Endometrial microvascular endothelial cells (primary cell): ENCODE data around the gene ENO2. TPM values are rescaled to one million over a fixed set of nuclear protein-coding genes. Genes with fewer than 3 reads are reported as not detected.

Experiments used
- in situ Hi-C: cut with HindIII; loops from 2 replicates; pipeline ENCODE4 v1.10.0; 2017; ENCODE audit warnings: low sequenced_read_pairs, low pct_unique_long_range_greater_than_20kb; ENCODE audit errors: inconsistent ontology term
- total RNA-seq: library from RNA; depleted of rRNA; stranded (reverse); fragments of >200 nt; gene quantifications from one replicate; pipeline ENCODE4 v1.2.3, GENCODE V29; 2015; ENCODE audit errors: inconsistent ontology term

The ENO2 gene
- total RNA-seq, 1 donor from 2014 or later, result 9.8 TPM

DNA sequence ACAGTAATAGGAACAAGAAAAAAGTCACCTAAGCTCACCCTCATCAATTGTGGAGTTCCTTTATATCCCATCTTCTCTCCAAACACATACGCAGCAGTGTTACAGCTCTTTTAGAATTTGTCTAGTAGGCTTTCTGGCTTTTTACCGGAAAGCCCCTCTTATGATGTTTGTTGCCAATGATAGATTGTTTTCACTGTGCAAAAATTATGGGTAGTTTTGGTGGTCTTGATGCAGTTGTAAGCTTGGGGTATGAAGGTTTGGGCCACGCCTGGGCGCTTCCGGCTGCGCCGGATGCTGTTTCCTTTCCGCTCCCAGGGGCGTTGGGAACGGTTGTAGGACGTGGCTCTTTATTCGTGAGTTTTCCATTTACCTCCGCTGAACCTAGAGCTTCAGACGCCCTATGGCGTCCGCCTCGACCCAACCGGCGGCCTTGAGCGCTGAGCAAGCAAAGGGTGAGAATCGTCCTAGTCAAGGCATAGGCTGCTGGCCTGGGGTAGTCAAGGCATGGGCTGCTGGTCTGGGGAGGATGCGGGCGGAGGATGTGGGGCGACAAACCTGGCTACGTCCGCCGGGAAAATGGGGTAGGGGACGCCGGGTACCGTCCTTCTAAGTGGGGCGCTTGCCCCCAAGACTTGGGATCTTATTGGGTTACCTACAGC is 29.5 kb downstream of the ENO2 start, which contains the start of the genes C12orf57 and RNU7-1:
TSS of gene C12orf57 (plus strand) at position 301 of the 659 bp plus-strand sequence. CDS start at position 401, 100 bp downstream.
TSS of gene RNU7-1 (plus strand) at position 95 of the 659 bp plus-strand sequence.
- in situ Hi-C loops, result no loop called here

DNA sequence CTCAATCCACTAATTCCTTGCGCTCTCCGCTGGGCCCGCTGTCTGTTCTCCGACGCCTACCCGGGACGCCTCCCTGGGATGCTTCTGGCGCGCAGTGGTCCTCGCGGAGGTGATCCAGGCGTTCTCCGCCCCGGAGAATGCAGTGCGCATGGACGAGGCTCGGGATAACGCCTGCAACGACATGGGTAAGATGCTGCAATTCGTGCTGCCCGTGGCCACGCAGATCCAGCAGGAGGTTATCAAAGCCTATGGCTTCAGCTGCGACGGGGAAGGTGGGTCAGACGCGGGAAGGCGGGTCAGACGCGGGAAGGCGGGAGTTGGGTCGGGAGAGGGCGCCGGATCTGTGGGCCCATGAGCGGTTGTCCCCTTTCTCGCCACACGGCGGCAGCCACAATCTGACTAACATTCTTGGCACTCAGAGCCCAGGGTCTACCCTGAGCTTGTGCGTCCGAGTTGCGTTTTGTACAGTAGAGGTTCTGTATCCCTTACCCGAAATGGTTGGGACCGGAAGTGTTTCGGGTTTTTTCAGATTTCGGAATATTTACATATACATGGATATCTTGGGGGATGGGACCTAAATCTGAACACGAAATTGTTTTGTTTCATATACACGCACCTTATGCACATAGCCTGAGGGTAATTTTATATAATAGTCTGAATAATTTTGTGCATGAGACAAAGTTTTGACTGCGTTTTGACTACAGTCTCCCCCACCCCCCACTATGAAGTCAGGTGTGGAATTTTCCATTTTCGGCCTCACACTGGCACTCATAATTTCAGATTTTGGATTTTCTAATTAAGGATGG is 30.2 kb downstream of the ENO2 start:
- in situ Hi-C loops, result no loop called here

DNA sequence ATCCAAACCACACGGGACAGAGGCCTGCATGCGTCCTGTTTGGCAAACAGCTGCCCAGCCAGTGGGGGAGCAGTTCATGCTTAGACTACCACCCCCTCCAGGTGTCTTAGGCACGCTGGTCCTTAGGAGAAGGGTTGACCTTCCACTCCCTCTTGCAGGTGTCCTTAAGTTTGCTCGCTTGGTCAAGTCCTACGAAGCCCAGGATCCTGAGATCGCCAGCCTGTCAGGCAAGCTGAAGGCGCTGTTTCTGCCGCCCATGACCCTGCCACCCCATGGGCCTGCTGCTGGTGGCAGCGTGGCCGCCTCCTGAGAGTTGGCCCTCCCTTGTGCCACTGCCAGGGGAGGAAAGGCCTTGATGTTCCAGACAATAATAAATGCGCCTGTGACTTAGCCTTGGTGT is 31.2 kb downstream of the ENO2 start:
- in situ Hi-C loops, result no loop called here

DNA sequence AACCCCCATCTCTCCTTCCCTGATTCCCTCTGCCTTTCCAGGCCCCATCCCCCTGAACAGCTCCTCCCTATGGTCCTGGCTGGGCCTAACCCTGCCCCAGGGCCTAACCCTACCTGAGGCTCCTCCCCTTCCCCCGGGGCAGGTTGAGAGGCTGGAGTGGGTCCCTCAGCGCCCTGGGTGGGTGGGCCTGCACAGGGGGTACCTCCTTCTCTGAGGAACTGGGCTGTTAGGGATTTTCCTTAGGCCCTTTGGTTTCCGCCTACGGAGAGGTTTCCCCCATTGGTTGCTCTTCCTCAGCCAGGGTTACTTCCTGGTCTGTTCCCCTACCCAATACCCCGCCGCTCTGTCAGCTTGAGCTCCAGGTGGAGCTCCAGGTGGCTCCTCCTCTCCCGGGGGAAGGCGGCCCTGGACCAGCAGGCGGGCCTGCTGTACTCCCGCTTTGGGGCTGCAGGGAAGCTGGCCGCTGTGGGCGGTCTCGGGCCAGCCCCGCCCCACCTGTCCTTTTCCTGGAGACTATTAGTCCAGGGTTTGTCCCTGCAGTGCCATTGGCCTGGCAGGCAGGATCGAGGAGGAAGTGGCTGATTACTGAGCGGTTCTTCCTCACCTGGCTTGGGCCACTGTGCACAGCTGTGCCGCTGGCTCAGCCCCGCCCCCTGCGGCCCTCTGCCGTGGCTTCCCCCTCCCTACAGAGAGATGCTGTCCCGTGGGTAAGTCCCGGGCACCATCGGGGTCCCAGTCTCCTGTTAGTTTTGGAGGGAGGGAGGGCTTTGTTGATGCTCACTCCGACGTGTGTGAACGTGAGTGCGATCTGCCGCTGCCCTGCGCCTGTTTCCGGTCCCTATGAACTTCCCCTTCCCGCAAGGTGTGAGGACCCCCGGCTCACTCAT is 31.9 kb downstream of the ENO2 start:
- in situ Hi-C loops, result no loop called here

DNA sequence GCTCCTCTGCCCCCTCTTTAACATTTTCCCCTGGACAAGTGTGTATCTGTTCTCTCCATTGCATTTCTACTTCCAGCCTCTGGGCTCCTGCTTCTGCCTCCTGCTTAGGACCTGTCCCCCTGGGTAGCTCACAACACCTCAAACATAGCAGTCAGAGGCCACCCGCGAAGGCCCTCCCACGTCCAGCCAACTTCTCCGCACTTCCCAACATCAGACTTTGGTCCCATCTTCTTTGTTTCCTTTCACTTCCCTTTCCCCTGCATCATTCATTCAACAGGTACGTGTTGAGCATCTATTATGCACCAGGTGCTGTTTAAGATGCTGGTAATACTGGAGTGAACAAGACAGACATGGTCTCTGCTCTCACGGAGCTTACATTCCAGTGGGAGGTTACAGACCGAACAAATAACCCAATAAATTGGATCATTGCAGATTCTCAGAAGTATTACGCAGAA is 32.6 kb downstream of the ENO2 start:
- in situ Hi-C loops, result no loop called here

DNA sequence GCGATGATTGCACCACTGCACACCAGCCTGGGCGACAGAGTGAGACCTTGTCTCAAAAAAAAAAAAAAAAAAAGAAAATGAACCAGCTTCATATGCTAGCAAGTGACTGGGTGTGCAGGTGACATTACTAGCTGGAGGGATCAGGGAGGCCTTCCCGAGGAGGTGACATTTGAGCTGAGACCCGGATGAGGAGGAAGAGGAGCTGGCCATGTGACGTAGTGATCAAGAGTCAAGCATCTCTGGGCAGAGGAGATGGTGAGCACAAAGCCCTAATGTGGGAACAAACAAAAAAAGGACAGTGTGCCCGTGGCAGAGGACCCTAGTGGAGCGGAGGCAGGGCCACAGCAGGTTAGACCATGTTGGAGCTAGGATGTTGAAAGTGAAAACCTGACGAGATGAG is 33.2 kb downstream of the ENO2 start:
- in situ Hi-C loops, result no loop called here

DNA sequence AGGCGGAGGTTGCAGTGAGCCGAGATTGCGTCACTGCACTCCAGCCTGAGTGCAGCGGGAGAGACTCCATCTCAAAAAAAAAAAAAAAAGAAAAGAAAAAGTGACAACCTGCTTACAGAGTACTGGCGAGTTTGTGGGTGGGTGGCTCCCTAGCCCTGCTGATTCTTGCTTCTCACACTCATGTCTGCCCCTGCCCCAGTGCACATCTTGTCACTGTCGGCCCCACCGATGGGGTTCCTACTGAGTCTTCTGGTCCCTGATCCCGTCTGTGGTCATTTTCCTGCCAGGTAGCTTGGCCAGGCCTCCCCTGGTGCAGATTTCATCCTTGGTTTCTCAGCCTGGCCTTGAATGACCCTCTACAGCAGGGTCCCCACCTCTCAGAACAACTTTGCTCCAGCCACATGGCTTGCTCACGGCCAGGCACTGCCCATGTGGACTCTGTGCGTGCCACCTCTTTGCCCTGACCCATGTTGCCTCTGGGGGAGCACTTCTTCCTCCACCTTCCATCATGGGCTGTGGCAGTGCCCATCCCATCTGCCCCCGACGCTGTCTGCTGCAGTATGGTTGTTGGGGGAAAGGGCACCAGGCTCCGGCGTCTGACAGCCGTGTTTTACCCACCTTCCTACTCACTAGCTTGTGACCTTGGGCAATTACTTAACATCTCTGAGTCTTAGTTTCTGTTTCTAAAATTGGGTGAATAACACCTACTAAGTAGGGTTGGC is 34.7 kb downstream of the ENO2 start:
- in situ Hi-C loops, result no loop called here

DNA sequence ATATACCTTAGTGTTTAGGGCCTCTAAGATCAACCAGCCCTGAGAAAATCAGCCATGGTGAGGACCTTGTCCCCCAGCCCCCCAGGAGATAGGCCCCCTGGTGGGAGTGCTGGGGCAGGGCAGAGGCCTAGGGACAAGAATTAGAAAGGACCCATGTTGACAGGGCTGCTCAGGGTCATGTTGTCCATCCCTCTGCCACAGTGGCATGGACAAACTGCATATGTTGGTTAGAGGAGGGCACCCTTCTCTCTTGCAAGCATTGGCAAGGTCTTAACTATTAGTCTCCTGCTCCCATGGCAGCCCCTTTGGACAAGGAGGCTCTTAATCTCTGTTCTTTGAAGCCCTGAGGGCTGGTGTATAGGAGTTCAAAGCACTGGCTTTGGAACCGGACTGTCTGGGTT is 36.0 kb downstream of the ENO2 start:
- in situ Hi-C loops, result no loop called here

DNA sequence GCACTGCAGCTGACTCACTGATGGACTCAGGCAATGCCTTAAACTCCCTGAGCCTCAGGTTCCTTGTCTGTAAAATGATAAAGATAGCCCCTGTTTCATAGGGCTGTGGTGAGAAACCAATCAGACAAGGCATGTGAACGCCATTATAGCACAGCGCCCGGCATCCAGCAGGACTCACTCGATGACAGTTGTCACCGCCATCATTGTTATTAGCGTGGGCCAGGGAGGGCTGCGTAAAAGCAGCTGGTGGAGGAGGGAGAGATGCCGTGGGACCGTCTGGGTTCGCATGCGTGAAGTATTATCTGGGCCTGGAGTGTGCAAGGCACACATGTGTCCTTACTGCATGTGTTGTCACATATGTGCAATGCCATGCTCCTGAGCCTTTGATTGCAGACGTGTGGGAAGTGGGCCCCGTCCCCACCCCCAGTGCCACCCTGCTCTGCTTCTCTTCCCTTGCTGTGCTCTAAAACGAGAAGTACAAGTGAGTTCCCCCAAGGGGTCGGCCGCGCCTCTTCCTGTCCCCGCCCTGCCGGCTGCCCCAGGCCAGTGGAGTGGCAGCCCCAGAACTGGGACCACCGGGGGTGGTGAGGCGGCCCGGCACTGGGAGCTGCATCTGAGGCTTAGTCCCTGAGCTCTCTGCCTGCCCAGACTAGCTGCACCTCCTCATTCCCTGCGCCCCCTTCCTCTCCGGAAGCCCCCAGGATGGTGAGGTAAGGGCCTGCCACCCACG is 36.6 kb downstream of the ENO2 start, which contains the start of gene PTPN6:
TSS of gene PTPN6 (plus strand) at position 546 of the 730 bp plus-strand sequence. CDS start at position 703, 157 bp downstream.
- in situ Hi-C loops, result no loop called here

DNA sequence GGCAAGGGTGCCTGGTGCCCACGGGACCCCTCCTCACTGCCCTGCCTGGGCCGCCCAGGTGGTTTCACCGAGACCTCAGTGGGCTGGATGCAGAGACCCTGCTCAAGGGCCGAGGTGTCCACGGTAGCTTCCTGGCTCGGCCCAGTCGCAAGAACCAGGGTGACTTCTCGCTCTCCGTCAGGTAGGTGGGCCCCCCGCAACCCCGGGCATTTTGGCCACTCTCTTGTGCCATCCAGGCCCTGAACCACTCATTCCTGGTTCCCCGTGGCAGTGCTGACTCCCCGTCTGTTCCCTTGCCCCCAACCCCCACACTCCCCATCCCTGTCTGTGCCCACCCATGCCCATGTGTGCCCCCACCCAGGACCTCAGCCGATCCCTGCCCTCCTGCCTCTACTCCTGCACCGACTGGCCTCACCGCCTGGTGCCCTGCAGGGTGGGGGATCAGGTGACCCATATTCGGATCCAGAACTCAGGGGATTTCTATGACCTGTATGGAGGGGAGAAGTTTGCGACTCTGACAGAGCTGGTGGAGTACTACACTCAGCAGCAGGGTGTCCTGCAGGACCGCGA is 37.3 kb downstream of the ENO2 start:
- in situ Hi-C loops, result no loop called here

DNA sequence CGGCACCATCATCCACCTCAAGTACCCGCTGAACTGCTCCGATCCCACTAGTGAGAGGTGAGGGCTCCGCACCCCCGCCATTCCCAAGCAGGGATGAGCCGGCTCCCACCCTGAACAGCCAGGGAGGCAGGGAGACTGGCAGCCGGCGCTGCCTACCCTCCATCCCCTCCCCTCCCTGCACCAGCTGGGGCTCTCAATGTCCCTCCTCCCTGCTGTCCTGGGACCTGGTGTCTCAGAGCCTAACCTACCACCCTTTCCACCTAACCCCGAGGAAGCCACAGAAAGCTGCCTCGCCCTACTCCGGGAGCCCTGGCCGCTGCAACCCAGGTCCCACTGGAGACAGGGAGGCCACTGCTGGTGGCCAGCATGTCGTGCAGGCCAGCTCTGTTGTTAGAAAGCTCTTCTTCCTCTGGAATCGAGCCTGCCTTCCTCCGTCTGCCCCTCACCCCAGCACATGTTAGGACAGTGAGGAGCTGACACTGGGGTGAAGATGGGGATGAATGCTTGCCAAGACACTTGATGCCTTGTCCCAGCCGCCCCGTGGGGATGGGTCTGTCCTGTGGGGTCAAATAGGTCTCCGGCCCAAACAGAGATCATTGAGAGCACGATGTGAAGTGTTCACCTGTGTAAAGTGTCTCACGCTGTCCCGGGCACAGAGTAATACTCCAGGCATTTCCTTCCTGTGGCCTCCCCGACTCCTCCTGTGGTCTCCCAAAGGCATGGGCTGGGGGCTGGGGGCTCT is 37.9 kb downstream of the ENO2 start:
- in situ Hi-C loops, result no loop called here

DNA sequence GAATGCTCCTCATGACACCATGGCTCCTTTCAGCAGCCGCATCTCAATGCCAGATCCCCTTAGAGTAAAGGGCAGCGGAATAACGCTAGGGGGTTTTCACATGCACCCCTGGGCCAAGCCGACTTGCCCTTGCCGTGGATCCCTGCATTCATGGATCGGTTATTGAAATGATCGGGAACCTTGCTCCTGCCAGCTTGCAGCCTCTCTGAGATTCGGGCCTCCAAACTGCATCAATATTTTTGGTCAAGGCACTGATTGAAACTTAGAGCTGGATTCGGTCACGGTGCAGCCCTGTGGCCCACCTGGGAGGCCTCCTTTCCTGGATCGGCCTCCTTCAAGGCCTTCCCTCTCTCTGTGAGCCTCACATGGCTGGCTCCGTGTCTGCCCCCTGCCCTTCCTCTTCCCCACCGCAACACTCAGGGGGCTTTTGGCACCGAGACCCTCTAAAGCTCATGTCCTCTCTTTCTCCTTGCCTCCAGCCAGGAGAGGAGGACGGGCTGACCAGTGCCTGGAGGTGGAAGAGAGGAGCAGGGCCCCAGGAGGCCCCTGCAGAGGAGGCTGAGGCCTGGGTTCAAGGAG is 38.6 kb downstream of the ENO2 start:
- in situ Hi-C loops, result no loop called here

DNA sequence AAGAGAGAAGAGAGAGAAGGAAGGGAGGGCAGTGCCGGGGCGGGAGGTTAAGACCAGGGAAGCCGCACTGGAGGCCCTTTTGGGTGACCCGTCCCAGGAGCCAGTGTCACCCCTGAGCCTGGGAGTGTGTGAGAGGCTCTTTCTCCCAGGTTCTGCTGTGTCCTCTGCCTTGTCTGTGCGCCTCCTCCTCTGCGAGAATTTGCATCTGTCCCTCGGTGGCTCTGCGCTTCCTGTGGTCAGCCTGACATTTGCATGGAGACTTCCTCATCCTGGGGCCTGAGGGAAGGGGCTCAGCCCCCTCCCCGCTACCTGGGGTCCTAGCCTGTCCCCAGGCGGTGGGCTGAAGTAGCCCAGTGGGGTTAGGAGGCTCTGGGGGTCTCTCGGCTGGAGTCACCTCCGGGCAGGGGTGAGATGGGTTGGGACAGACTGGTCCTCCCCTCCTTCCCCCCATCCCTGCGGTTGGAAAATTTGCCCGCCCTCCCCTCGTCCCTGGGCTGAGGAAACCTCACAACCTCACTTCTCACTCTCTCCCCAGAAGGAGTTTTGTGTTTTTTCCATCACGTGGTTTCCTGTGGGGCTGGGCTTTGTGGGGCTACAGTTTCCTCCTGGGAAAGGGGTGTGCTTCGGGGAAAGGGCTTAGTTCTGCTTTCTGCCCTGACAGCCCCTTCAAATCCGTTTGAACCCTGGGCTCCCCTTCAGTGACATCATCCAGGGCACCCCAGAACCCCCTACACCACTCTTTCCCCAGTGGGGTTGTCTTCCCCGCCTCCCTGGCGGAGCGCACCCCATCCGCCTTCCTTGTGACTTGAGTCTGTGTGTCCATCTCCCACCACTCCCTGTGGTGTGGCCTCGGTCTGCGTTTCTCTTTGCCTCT is 39.3 kb downstream of the ENO2 start:
- in situ Hi-C loops, result no loop called here

DNA sequence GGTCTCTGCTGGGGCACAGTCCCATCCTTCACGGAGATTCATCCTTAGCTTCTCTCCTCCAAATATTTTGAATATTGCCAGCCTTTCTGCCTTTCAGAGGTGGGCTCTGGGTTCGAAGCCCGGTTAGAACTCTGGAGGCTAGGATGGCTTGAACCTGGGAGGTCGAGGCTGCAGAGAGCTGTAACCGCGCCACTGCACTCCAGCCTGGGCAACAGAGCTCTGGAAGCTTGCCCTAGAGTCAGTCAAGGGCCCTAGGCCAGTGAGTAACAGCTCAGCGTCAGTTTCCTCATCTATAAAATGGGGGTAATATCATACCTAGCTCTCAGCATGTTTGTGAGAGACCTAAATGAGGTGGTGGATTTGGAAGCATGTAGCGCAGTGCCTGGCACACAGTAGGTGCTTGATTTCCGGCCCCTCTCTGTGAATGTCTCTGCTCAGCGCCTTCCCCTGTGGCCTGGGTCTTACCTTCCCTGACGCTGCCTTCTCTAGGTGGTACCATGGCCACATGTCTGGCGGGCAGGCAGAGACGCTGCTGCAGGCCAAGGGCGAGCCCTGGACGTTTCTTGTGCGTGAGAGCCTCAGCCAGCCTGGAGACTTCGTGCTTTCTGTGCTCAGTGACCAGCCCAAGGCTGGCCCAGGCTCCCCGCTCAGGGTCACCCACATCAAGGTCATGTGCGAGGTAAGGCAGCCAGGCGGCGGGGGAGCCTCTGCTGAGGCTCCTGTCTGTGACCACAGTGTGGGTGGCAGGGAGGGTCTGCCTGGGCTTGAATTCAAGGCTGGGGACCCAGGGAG is 40.1 kb downstream of the ENO2 start:
- in situ Hi-C loops, result no loop called here
